Neuronal stem cell (in vitro differentiated cells): Measurements from ENCODE around the gene STEAP3.

Experiments used
- DNase-seq: peaks from one replicate; pipeline ENCODE4 v3.0.0-alpha.2; 2013; ENCODE audit warnings: low spot score
- H2AFZ ChIP-seq: one replicate; pipeline ENCODE4 v1.6.1; 2013; ENCODE audit warnings: mild to moderate bottlenecking, low read length, inconsistent platforms
- H2AK5ac ChIP-seq: 2 replicates; pipeline ENCODE4 v1.6.1; 2013; ENCODE audit warnings: low read depth, mild to moderate bottlenecking, inconsistent platforms, low read length, moderate library complexity, mixed read lengths
- H2BK120ac ChIP-seq: 2 replicates; pipeline ENCODE4 v1.6.1; 2013; ENCODE audit warnings: low read depth, mild to moderate bottlenecking, inconsistent platforms, low read length, moderate library complexity, mixed read lengths
- H2BK12ac ChIP-seq: one replicate; pipeline ENCODE4 v1.6.1; 2013; ENCODE audit warnings: low read length, inconsistent platforms
- H2BK15ac ChIP-seq: 2 replicates; pipeline ENCODE4 v1.6.1; 2013; ENCODE audit warnings: mild to moderate bottlenecking, low read length, inconsistent platforms, mixed read lengths
- H2BK5ac ChIP-seq: one replicate; pipeline ENCODE4 v1.6.1; 2013; ENCODE audit warnings: inconsistent platforms, mild to moderate bottlenecking, low read length, moderate library complexity
- H3K14ac ChIP-seq: one replicate; pipeline ENCODE4 v1.6.1; 2013; ENCODE audit warnings: low read length, inconsistent platforms
- H3K18ac ChIP-seq: 2 replicates; pipeline ENCODE4 v1.6.1; 2013; ENCODE audit warnings: low read length, inconsistent platforms
- H3K23ac ChIP-seq: 2 replicates; pipeline ENCODE4 v1.6.1; 2013; ENCODE audit warnings: low read depth, mild to moderate bottlenecking, mixed read lengths, low read length, inconsistent platforms; ENCODE audit not compliant: poor library complexity
- H3K27ac ChIP-seq: replicated peaks from 3 replicates; pipeline ENCODE4 v1.5.1; 2013; ENCODE audit warnings: low read length, inconsistent platforms
- H3K27me3 ChIP-seq, 3 experiments: 2 replicates each; pipeline ENCODE4 v1.6.1; 2013; ENCODE audit warnings: low read length in 3 of 3, mild to moderate bottlenecking in 2 of 3, inconsistent platforms in 1 of 3, low read depth in 1 of 3, mixed read lengths in 1 of 3, moderate library complexity in 1 of 3; ENCODE audit not compliant: control insufficient read depth in 3 of 3, insufficient read depth in 3 of 3
- H3K36me3 ChIP-seq, 2 donors: replicated peaks in 1 of 2; 2 replicates each; pipeline ENCODE4 v1.6.1; 2013; ENCODE audit warnings: low read length in 2 of 2; ENCODE audit not compliant: control insufficient read depth in 2 of 2, insufficient read depth in 2 of 2
- H3K4ac ChIP-seq: 2 replicates; pipeline ENCODE4 v1.6.1; 2013; ENCODE audit warnings: inconsistent platforms, mild to moderate bottlenecking, low read length, moderate library complexity
- H3K4me1 ChIP-seq, 2 donors: 1 replicate in 1 of 2; 2 replicates in 1 of 2; pipeline ENCODE4 v1.6.1; 2013; ENCODE audit warnings: low read length in 2 of 2, low read depth in 1 of 2; ENCODE audit not compliant: control insufficient read depth in 2 of 2, insufficient read depth in 1 of 2
- H3K4me2 ChIP-seq: one replicate; pipeline ENCODE4 v1.6.1; 2013; ENCODE audit warnings: mild to moderate bottlenecking, low read length, inconsistent platforms; ENCODE audit not compliant: insufficient read depth, poor library complexity, severe bottlenecking
- H3K4me3 ChIP-seq, 2 donors: 2 replicates each; pipeline ENCODE4 v1.5.1; 2013; ENCODE audit warnings: low read length in 2 of 2, mild to moderate bottlenecking in 2 of 2, inconsistent platforms in 1 of 2, moderate library complexity in 1 of 2
- H3K79me1 ChIP-seq: one replicate; pipeline ENCODE4 v1.6.1; 2013; ENCODE audit warnings: low read depth, mild to moderate bottlenecking, inconsistent platforms, low read length, moderate library complexity
- H3K9ac ChIP-seq: one replicate; pipeline ENCODE4 v1.6.1; 2013; ENCODE audit warnings: mild to moderate bottlenecking, low read depth, low read length, inconsistent platforms; ENCODE audit not compliant: poor library complexity
- H3K9me3 ChIP-seq, 2 donors: replicated peaks in 1 of 2; 2 replicates each; pipeline versions ENCODE3 to v1.6.1; 2013; ENCODE audit warnings: low read length in 2 of 2, mild to moderate bottlenecking in 2 of 2, inconsistent platforms in 1 of 2, low read depth in 1 of 2, mixed read lengths in 1 of 2, moderate library complexity in 1 of 2; ENCODE audit not compliant: control insufficient read depth in 2 of 2, insufficient read depth in 1 of 2
- H4K8ac ChIP-seq: one replicate; pipeline ENCODE4 v1.6.1; 2013; ENCODE audit warnings: low read depth, mild to moderate bottlenecking, inconsistent platforms, low read length, moderate library complexity
- H4K91ac ChIP-seq: one replicate; pipeline ENCODE4 v1.6.1; 2013; ENCODE audit warnings: low read length, low read depth, mild to moderate bottlenecking, inconsistent platforms; ENCODE audit not compliant: poor library complexity
- WGBS, 2 donors: extraction: QIAGEN DNeasy Blood & Tissue Kit; methylation state at CpG; one replicate each; pipeline ENCODE4 v1.1.7; 2013; ENCODE audit warnings: missing lambda C conversion rate in 2 of 2, mixed read lengths in 1 of 2; ENCODE audit not compliant: insufficient read length in 2 of 2, insufficient replicate concordance in 1 of 2; ENCODE audit errors: extremely low coverage in 2 of 2; 5-methylcytosine and 5-hydroxymethylcytosine counted together

Gene STEAP3

DNA sequence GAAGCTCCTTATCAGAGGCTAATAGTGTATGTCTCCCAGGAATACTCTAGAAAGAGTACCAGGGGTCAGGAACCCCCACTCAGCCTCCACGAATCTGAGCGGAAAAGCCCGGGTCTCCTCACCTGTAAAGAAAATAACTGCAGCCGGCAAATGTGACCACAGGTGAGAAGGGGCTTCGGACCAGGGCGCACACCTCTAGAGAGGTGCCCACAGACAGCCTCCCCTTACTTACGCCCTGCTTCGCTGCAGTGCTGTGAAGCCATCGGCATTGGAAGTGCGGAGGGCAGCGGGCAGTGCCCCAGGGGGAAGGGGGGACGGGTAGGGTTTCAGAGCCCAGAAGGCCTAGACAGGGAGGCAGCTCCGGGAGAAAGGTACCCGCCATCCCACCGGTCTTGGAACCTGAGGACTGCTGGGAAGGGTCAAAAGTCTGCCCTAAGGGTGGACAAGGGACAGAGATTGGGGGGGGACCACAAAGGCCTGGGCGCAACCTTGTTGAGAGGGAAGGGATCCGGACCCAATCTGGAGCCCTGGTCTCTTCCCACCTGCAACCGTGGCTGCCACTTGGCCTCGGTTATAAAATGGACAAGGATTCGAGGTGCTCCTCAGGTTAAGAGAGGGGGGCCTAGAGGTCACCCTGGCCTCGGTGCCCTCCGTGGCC, 642 bp upstream of the STEAP3 start:
- H2BK12ac ChIP-seq: peak overlapping the region; percentile 98
- H3K4ac ChIP-seq: no peak overlapping the region
- no peak overlapping the region for H2BK5ac ChIP-seq
- no peak overlapping the region for H4K91ac ChIP-seq
- peak overlapping the region; percentile 17 for H3K9ac ChIP-seq
- H3K27ac ChIP-seq: no peak overlapping the region
- H3K27me3 ChIP-seq: peaks cover 3 to 72% (median 29%) of the 10 kb centered on the region in 3 experiments
- no peaks in the 10 kb centered on the region for H3K9me3 ChIP-seq
- H2AK5ac ChIP-seq: peak overlapping the region; percentile 86
- no CpG with 5 or more reads among the region's 22 CpGs for WGBS, 2 donors
- no peak overlapping the region for H2BK120ac ChIP-seq
- peak overlapping the region in 1 of 2 donors; percentile 72 for H3K4me3 ChIP-seq
- H3K18ac ChIP-seq: peak overlapping the region; percentile 86
- H2BK15ac ChIP-seq: peak overlapping the region; percentile 19
- H3K36me3 ChIP-seq: no peaks in the 10 kb centered on the region
- peak overlapping the region; percentile 89 for H3K4me2 ChIP-seq
- H3K14ac ChIP-seq: peak overlapping the region; percentile 27
- H3K79me1 ChIP-seq: no peaks in the 10 kb centered on the region
- DNase-seq: no peak
- peaks cover 5 to 10% of the 10 kb centered on the region in 2 donors for H3K4me1 ChIP-seq
- peak overlapping the region; percentile 70 for H3K23ac ChIP-seq
- peak overlapping the region; percentile 90 for H2AFZ ChIP-seq
- H4K8ac ChIP-seq: no peak overlapping the region

DNA sequence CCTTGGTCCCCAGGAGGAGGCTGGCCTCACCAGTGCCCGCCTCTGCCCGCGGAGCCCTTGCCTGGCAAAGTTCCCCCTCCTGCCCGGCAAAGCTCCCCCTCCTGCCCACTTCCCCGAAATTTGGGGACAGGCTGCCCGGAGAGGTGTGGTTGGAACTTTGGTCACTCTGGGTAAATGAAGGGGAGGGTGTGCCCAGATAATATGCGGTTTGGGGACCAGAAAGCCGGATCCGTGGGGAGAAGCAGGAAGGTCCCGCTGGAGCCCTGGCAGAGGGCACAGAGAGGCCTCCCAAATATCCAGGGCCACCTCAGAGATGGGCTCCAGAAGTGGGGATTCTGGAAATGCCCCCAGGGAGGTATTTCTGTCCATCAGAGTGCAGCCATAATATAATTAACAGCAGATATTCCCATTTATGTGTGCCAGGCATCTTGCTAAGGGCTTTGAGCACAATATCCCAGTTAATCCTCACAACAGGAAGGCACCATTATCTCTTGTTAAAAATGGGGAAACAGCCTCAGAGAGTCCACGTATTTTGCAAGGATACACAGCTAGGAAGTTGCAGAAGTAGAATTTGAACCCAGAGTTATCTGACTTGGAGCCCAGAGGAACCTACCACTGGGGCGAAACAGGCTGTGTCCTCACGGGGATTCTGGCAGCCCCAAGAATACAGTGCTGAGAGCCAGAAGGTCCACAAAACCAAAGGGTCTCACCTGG, 914 bp downstream of the STEAP3 start:
- Histone ChIP-seq H3K14ac (no peak overlapping the region), H2BK15ac (peak overlapping the region; percentile 31), H4K8ac (no peak overlapping the region), H3K79me1 (no peaks in the 10 kb centered on the region), H3K36me3 (no peaks in the 10 kb centered on the region), H4K91ac (no peak overlapping the region), H2AK5ac (no peak overlapping the region), H3K9me3 (no peaks in the 10 kb centered on the region), H2AFZ (peak overlapping the region; percentile 90), H2BK5ac (no peak overlapping the region), H3K23ac (peak overlapping the region; percentile 70), H3K4me1 (peaks cover 4 to 5% of the 10 kb centered on the region in 2 donors), H3K9ac (no peak overlapping the region), H3K4ac (no peak overlapping the region), H3K27ac (no peak overlapping the region), H3K4me2 (peak overlapping the region; percentile 89), H2BK120ac (no peak overlapping the region), H2BK12ac (no peak overlapping the region), H3K18ac (peak overlapping the region; percentile 81), H3K4me3 (no peak overlapping the region), H3K27me3 (peaks cover 3 to 78% (median 29%) of the 10 kb centered on the region in 3 experiments)
- WGBS, 2 donors: no CpG with 5 or more reads among the region's 13 CpGs
- no peak for DNase-seq

DNA sequence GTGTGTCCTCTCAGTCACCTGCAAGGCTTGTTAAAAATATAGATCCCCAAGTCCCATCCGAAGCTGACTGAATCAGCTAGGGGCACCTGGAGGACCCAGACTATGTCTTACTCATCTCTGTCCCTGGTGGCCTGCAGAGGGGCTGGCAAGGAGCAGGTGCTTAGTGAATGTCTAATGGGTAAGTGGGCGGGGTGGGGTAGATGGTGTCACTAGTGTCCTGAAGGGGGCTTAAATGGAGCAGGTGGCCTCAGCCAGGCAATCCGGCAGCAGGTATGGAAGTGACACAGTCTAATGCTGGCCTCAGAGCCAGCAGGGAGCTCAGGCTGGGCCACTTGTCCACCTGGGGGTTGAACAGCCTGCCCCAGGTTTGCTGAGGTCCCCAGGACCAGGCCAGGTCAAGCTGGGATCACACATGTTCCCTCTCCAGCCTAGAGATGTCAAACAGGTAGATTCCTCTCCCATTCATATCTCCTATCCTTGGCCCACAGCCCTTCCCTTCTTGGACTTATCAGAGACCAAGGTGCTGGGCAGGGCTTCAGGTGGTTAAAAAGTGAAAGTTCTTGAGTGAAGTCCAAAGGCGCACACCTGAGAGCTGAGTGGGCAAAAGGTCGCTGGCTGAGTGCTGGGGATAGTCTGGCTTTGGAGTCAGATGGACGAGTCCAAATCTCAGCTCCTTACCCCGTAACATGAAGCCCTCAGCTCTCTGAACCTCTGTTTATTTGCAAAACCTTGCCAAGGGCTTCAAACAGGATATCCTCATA, 1.7 kb downstream of the STEAP3 start:
- Histone ChIP-seq H2BK120ac (no peak overlapping the region), H3K9ac (no peak overlapping the region), H3K9me3 (no peaks in the 10 kb centered on the region), H2AK5ac (no peak overlapping the region), H3K27ac (no peak overlapping the region), H3K4me1 (peaks cover 5 to 6% of the 10 kb centered on the region in 2 donors), H3K4me2 (no peak overlapping the region), H3K23ac (no peak overlapping the region), H4K8ac (no peak overlapping the region), H3K4me3 (no peak overlapping the region), H2AFZ (no peak overlapping the region), H3K4ac (no peak overlapping the region), H3K27me3 (peaks cover 3 to 77% (median 29%) of the 10 kb centered on the region in 3 experiments), H3K79me1 (no peaks in the 10 kb centered on the region), H2BK5ac (no peak overlapping the region), H3K14ac (no peak overlapping the region), H3K36me3 (no peaks in the 10 kb centered on the region), H3K18ac (no peak overlapping the region), H2BK12ac (no peak overlapping the region), H2BK15ac (no peak overlapping the region), H4K91ac (no peak overlapping the region)
- no peak for DNase-seq
- WGBS, 2 donors: no CpG with 5 or more reads among the region's 7 CpGs

DNA sequence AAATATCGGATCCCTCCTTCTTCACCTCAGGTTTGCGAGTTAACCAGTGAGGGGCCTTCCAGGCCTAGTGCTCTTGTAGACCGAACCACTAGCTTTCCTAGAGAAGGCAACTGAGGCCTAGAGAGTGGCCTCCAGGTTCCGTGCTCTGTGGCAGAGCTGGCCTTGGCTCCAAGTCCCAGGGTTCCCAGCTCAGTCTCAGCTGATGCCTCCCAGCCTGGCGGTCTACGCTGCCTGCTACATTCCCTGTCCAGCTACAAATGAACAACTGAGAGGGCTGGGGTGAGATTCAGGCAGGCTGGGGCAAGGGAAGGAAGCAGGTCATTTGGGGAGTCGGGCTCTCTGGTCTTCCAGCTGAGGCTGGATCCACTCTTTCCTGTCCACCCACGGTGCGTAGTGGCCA, 2.3 kb downstream of the STEAP3 start:
- Histone ChIP-seq H3K4me3 (no peak overlapping the region), H2AK5ac (no peak overlapping the region), H4K91ac (no peak overlapping the region), H2BK12ac (no peak overlapping the region), H3K36me3 (no peaks in the 10 kb centered on the region), H3K14ac (no peak overlapping the region), H3K4ac (no peak overlapping the region), H3K4me2 (no peak overlapping the region), H3K9me3 (no peaks in the 10 kb centered on the region), H3K9ac (no peak overlapping the region), H2AFZ (no peak overlapping the region), H3K23ac (no peak overlapping the region), H2BK5ac (no peak overlapping the region), H3K79me1 (no peaks in the 10 kb centered on the region), H3K4me1 (peaks cover 5 to 10% of the 10 kb centered on the region in 2 donors), H2BK120ac (no peak overlapping the region), H4K8ac (no peak overlapping the region), H3K27ac (no peak overlapping the region), H3K27me3 (peaks cover 3 to 80% (median 29%) of the 10 kb centered on the region in 3 experiments), H3K18ac (no peak overlapping the region), H2BK15ac (no peak overlapping the region)
- no CpG with 5 or more reads among the region's 9 CpGs for WGBS, 2 donors
- no peak for DNase-seq
